Hepatocyte (in vitro differentiated cells): ENCODE results near the gene STARD5.

Experiments used
- EZH2phosphoT487 ChIP-seq: fragments of 200-600 bp; sonication (generic); IDR thresholded peaks from one replicate; pipeline ENCODE4 v1.6.1; 2018; ENCODE audit warnings: antibody characterized with exemption, mild to moderate bottlenecking, low read depth, moderate library complexity; ENCODE audit not compliant: unreplicated experiment, severe bottlenecking
- TF ChIP-seq, protein P1 (sequence below): fragments of 200-600 bp; sonication (generic); IDR thresholded peaks from 2 replicates; pipeline ENCODE4 v1.5.1; 2016; ENCODE audit warnings: antibody characterized with exemption, mild to moderate bottlenecking; ENCODE audit not compliant: poor library complexity

DNA sequence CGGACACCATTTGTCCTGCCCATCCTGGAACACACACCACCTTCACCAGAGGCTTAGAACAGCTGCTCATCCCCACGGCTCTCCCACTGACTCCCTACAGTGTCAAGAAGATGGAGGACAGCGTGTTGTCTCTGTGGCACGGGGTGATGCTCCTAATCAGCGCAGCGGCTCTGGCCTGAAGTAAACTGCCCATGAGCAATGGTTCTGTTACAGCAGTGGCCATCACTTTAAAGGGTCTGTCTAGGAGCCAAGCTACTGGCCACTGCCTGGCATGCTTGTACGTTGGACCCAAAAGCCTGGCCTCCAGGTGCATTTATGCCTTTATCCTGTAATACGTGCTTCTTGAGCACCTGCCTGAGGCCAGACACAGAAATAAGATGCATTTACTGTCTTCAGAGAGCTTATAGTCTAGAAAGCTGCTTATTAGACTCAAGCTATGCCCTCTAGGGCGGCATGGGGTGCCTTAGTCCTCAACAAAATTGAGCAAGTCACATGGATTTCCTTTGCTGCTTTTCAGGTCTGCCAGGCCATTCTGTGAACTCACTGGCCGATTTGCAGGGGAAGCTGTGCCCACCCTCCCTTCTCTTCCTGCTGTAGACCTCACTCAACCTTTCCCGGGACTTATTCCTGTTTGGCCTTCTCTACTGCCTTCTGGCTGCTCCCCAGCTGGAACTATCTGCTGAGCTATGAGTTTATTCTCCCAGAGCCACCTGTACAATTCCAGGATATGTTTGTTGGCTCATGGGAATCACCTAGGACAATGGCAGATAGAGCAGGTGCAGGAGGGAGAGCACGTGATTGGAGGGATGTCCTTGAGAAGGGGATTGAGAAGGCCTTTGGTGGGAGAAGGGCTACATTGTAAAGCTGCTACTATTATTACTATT, 51.9 kb downstream of the STARD5 start:
- no peak for TF ChIP-seq EZH2phosphoT487
- TF ChIP-seq, protein P1, sequence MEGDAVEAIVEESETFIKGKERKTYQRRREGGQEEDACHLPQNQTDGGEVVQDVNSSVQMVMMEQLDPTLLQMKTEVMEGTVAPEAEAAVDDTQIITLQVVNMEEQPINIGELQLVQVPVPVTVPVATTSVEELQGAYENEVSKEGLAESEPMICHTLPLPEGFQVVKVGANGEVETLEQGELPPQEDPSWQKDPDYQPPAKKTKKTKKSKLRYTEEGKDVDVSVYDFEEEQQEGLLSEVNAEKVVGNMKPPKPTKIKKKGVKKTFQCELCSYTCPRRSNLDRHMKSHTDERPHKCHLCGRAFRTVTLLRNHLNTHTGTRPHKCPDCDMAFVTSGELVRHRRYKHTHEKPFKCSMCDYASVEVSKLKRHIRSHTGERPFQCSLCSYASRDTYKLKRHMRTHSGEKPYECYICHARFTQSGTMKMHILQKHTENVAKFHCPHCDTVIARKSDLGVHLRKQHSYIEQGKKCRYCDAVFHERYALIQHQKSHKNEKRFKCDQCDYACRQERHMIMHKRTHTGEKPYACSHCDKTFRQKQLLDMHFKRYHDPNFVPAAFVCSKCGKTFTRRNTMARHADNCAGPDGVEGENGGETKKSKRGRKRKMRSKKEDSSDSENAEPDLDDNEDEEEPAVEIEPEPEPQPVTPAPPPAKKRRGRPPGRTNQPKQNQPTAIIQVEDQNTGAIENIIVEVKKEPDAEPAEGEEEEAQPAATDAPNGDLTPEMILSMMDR = no peak
